PC-9 (cell line): ENCODE data around the gene JPH2.

Source experiments
- EZH2 ChIP-seq: fragments of 200-600 bp; sonication (generic); IDR thresholded peaks from 2 replicates; pipeline ENCODE4 v1.8.0; 2017; ENCODE audit warnings: antibody characterized with exemption, low read depth
- TF ChIP-seq, protein P1 (sequence below): fragments of 200-600 bp; sonication (generic); conservative IDR thresholded peaks from 2 replicates; pipeline ENCODE4 v1.6.1; 2017; ENCODE audit warnings: mixed run types, antibody characterized with exemption, mild to moderate bottlenecking, moderate library complexity

- TF ChIP-seq, protein P1, sequence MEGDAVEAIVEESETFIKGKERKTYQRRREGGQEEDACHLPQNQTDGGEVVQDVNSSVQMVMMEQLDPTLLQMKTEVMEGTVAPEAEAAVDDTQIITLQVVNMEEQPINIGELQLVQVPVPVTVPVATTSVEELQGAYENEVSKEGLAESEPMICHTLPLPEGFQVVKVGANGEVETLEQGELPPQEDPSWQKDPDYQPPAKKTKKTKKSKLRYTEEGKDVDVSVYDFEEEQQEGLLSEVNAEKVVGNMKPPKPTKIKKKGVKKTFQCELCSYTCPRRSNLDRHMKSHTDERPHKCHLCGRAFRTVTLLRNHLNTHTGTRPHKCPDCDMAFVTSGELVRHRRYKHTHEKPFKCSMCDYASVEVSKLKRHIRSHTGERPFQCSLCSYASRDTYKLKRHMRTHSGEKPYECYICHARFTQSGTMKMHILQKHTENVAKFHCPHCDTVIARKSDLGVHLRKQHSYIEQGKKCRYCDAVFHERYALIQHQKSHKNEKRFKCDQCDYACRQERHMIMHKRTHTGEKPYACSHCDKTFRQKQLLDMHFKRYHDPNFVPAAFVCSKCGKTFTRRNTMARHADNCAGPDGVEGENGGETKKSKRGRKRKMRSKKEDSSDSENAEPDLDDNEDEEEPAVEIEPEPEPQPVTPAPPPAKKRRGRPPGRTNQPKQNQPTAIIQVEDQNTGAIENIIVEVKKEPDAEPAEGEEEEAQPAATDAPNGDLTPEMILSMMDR = no peak
- TF ChIP-seq EZH2 = no peak
Measured at GRCh38 chr20:44235702-44236101, 48.7 kb upstream of the JPH2 start.
